Measurements from ENCODE around the gene TMED10. TPM values are rescaled to one million over a fixed set of nuclear protein-coding genes. Genes with fewer than 3 reads are reported as not detected.

The TMED10 gene
- total RNA-seq, 1 experiment from 2014 or later = 322 TPM

DNA sequence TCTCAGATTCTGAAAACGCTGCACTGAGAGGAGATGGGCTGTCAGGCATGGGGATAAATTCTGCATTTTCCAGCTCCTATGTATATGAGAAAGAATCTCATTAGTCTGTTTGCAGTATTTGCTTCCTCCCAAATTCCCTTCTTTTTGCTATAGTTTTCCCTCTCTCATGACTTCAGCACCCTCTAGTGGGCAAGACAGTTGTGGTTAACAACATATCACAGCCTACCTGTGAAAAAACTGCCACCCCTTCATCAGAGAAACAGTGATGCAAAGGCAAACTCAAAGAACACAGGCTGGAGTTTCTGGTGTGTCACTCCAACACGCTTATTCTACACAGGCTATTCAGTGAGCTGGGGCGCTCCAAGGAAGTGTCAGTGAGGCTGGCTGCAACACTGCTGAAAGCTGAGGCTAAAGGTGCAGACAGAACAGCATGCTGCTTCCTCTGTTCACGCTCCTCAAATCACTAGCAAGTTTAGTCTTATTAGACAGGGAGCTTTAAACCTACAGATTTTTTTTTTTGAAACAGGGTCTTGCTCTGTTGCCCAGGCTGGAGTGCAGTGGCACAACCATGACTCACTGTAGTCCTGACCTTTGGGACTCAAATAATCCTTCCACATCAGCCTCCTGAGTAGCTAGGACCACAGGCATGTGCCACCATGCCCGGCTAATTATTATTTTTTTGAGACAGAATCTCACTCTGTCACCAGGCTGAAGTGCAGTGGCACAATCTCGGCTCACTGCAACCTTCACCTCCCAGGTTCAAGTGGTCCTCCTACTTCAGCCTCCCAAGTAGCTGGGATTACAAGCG is 87.6 kb downstream of the TMED10 start:
- peak; percentile 55 for DNase-seq (ENCODE audit: low read depth)

DNA sequence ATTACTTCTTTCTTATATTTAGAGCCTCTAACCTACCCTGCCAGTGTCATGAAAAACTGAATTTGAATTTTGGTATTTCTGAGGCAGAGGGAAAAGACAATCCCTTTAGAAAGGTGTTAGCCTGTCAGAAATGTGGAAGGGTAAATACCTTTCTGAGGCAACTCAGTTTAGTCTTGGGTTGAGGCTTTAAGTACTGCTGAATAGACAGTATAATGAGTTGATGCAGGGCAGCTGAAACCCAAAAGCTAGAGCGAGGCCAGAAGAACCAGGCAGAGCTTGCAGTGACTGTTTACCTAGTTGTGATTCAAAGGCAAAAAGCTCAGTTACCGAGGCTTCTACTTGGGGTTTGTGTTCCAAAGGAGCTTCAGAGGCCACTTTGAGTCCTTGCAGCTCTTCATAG is 88.3 kb downstream of the TMED10 start:
- DNase-seq (ENCODE audit: low read depth) = no peak

DNA sequence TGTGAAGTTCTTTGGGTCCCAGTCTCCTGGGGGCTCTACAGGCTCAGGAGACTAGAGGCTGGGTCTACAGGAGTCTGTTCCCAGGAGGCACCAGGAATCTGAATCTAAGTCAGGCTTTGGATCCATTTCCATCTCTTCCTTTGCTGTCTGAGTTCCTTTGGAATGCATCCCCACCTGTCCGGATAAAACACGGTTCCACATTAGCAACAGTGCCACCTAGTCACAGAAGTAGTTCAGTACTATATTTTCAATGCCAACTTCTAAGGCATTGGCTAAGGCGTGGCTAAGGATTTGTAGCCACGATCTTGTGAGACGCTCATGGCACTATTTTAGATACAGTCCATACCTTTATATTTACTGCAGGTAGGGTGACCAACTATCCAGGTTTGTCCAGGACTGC is 91.9 kb downstream of the TMED10 start:
- no peak for DNase-seq (ENCODE audit: low read depth)

DNA sequence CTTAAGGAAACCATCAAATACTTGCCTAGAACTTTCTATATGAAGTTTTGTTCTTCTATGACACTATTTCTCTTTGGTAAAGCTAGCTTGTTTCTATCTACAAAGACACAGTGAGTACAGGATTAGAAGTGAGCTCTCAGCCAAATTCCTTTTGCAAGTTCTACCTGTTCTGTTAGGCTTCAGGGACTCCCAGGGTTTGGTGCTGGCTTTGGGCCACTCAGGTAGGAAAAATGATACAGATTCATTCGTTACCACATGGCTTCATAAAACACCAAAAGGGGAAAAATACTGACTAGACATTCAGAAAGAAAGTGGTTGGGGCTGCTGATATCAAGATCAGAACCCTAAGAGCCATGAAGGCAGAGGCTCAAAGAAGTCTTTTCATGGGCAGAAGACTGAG is 93.1 kb downstream of the TMED10 start:
- no peak for DNase-seq (ENCODE audit: low read depth)

DNA sequence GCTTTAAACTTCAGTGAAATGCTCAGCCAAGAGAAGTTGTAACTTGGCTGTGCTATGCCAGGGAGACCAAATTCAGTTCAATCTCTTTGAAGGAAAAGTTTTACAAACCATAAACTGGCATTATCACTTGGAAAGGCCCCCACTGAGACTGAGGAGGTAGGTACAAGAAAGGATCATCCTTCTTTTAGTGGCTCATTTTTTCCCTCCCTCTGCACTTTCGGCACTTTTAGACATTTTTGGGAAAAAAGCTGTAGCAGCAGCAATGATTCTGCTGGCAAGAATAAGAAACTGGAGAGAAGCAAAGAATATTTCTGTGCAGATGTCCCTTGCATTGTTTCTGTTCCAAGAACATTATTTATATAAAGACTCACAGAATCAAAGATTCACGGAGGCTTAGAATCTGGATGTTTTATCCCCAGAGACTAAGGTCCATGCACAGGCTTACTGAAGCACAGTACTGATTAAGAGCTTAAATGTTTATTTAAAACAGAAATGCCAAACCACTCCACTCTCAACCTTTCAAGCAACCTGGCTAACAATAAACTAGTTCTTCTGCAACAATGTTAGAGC is 94.7 kb downstream of the TMED10 start:
- no peak for DNase-seq (ENCODE audit: low read depth)

Other genes starting within 250 kb of the TMED10 start
- 82.3 and 181 TPM in 2 replicates for gene PGF, start 221.0 kb downstream of the TMED10 start, total RNA-seq (2014; rRNA removed)
- gene EIF2B2, start 173.7 kb downstream of the TMED10 start, total RNA-seq (2014; rRNA removed) = 78.9 and 88.7 TPM in 2 replicates
- gene MLH3, start 125.1 kb downstream of the TMED10 start, total RNA-seq (2014; rRNA removed) = 20.5 and 20.7 TPM in 2 replicates
- 20.5 and 25.5 TPM in 2 replicates for gene ACYP1, start 112.6 kb downstream of the TMED10 start, total RNA-seq (2014; rRNA removed)
- gene ZC2HC1C, start 107.0 kb downstream of the TMED10 start, total RNA-seq (2014; rRNA removed) = 0.38 and 1.3 TPM in 2 replicates
- gene NEK9, start 49.6 kb downstream of the TMED10 start, total RNA-seq (2014; rRNA removed) = 37.9 and 38.7 TPM in 2 replicates
- gene FOS, start 102.2 kb upstream of the TMED10 start, total RNA-seq (2014; rRNA removed) = 5.6 and 8.9 TPM in 2 replicates